IgD-negative memory B cell (primary cell): ENCODE measurements around the gene SENP1. TPM values are rescaled to one million over a fixed set of nuclear protein-coding genes. Genes with fewer than 3 reads are reported as not detected.
"Not testable (repeated sequence)": the region's sequence is repeated elsewhere in the genome, so short reads cannot be mapped to it uniquely, and the experiment has no call there.

Source experiments
- H3K27ac Mint-ChIP-seq, 3 donors: one replicate each; pipeline ENCODE4 v1.8.0; 2020 to 2022; ENCODE audit warnings: mild to moderate bottlenecking in 3 of 3, mixed read lengths in 3 of 3, moderate library complexity in 1 of 3
- H3K27me3 Mint-ChIP-seq: one replicate; pipeline ENCODE4 v1.8.0; 2021; ENCODE audit warnings: mixed read lengths
- H3K36me3 Mint-ChIP-seq: one replicate; pipeline ENCODE4 v1.8.0; 2020; ENCODE audit warnings: mild to moderate bottlenecking, mixed read lengths
- H3K4me1 Mint-ChIP-seq, 3 donors: one replicate each; pipeline ENCODE4 v1.8.0; 2020 to 2022; ENCODE audit warnings: mixed read lengths in 3 of 3, mild to moderate bottlenecking in 1 of 3
- H3K4me3 Mint-ChIP-seq, 4 donors: one replicate each; pipeline ENCODE4 v1.8.0; 2020 to 2022; ENCODE audit warnings: mild to moderate bottlenecking in 4 of 4, mixed read lengths in 4 of 4, moderate library complexity in 3 of 4
- H3K9me3 Mint-ChIP-seq, 3 donors: one replicate each; pipeline ENCODE4 v1.8.0; 2020 to 2021; ENCODE audit warnings: mixed read lengths in 3 of 3, mild to moderate bottlenecking in 1 of 3
- polyA plus RNA-seq: library from polyadenylated mRNA; unstranded; fragments of 300-500 nt; fragmentation: Illumina TruSeq; gene quantifications from one replicate; pipeline ENCODE4 v1.2.3, GENCODE V29; 2021

SENP1 gene
- 12.6 TPM for polyA plus RNA-seq

DNA sequence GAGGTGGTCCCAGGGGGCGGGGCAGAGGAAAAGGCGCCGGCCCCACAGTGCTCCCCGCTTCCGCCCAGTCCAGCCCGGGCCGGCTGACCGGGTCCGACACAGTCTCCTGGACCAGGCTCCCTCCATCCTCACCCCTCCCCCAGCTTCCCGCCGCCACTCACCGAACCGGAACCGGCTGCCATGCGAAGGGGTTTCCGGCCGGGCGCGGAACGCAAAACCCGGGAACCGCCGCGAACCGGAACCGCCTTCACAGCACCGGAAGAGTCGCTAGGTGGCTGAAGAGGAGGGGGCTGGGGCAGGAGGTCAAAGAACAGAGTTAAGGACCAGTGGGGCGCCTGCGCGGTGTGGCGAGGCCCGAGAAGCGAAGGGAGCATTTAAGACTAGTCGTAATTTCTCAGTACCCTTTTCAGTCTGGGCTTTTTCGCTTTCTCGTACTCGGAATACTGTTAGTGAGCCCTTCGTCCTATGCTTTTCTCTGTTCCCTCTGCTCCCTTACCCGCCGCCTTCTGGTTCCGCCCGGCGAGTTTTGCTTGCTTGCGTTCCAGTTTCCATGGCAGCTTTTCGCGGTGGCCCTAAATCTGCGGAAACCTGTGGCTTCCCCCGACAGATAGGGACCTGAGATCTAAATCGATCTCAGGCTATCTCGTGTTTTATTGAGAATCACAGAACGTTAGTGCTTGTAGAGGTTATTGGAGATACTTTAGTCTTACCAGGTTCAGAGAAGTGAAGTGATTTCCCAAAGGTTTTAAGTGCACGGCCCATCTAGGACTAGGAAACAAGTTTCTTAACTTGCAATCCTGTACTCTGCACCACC, at the start of gene SENP1:
TSS of gene SENP1 (minus strand) at position 213 of the 814 bp plus-strand sequence. CDS start 4,607 bp downstream, outside the sequence.
- Mint-ChIP-seq H3K9me3 (no peaks in the 10 kb centered on the region), H3K36me3 (peaks cover 2% of the 10 kb centered on the region), H3K4me3 (peak within 1 kb of the TSS; percentile 92 to 99 (median 95)), H3K27me3 (no peaks in the 10 kb centered on the region), H3K27ac (peak within 1 kb of the TSS; percentile 94 to 100 (median 99)), H3K4me1 (peaks cover 18 to 40% (median 34%) of the 10 kb centered on the region in 3 donors)

DNA sequence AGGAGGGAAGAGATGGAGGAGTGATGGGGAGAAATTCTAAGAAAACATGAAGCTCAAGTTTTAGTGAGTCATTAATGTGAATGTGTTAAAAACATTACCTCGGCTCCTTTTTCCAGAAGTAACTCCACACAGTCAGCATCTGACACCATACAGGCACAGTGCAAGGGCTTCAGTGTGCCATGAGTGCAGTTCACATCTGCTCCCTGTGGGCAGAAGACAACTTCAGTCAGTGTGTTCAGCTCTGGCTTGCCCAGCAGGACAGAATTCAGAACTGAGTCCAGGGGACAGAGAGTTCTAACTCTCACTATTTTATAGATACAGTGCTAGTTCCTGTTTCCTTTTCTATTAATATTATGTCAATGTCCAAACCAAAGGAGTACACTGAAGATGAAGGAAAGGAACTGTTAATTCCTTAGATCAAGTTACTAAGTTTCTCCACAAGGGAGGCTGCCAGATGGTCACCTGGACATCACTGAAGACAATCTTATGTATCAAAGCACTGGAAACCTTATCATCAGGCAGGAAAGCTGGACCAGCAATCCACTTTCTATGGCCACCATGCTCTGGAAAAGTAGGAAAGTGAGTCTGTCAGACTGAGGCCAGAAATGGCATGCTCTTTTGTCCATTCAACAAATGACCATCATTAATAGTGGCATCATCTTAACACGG, 45.4 kb upstream of the SENP1 start:
- Mint-ChIP-seq H3K36me3 (no peaks in the 10 kb centered on the region), H3K27me3 (no peaks in the 10 kb centered on the region), H3K4me3 (no peak overlapping the region), H3K4me1 (peaks cover 7 to 17% (median 8%) of the 10 kb centered on the region in 3 donors), H3K9me3 (no peaks in the 10 kb centered on the region), H3K27ac (no peak overlapping the region)

DNA sequence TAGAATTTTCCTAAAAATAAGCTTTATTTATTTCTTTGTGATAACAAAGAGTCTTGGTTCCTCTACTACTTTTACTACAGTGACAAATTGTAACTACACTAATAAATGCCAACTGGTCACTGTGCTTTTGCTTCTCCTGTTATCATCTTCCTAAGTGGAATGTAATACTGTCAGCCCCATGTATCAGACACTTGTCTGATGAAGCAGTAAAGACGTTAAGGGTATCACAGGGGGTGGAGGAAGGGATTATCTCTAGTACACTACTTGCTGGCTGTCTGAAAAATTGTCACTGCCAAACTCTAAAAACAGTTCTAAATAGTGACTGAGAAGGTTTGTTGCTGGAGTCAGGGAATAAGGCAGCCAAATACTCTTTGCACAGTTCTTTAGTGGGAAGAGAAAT, 40.1 kb upstream of the SENP1 start:
- no peaks in the 10 kb centered on the region for H3K9me3 Mint-ChIP-seq
- no peak overlapping the region for H3K4me3 Mint-ChIP-seq
- peaks cover 3% of the 10 kb centered on the region for H3K36me3 Mint-ChIP-seq
- H3K4me1 Mint-ChIP-seq = peaks cover 0 to 4% (median 0%) of the 10 kb centered on the region in 3 donors
- no peak overlapping the region for H3K27ac Mint-ChIP-seq
- H3K27me3 Mint-ChIP-seq = no peaks in the 10 kb centered on the region

DNA sequence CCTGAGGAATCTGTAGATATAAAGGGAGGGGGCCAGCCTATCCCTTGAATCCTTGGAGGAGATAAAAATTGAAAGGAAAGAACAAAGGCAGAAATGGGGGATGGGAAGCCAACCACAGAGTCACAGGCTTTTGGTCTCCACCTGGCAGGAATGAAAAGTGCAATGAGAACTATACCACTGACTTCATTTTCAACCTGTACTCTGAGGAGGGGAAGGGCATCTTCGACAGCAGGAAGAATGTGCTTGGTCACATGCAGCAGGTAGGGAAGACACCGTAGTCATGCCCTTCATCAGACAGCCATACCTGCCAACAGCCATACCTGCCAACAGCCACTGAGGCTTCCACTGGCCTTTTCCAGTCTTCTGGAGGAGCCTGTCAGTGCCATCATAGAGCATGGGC, 38.0 kb upstream of the SENP1 start:
- no peaks in the 10 kb centered on the region for H3K27me3 Mint-ChIP-seq
- no peaks in the 10 kb centered on the region for H3K4me1 Mint-ChIP-seq
- peak overlapping the region in 1 of 3 donors; percentile 96 for H3K27ac Mint-ChIP-seq
- H3K4me3 Mint-ChIP-seq = no peak overlapping the region
- H3K36me3 Mint-ChIP-seq = peaks cover 6% of the 10 kb centered on the region
- H3K9me3 Mint-ChIP-seq = no peaks in the 10 kb centered on the region

DNA sequence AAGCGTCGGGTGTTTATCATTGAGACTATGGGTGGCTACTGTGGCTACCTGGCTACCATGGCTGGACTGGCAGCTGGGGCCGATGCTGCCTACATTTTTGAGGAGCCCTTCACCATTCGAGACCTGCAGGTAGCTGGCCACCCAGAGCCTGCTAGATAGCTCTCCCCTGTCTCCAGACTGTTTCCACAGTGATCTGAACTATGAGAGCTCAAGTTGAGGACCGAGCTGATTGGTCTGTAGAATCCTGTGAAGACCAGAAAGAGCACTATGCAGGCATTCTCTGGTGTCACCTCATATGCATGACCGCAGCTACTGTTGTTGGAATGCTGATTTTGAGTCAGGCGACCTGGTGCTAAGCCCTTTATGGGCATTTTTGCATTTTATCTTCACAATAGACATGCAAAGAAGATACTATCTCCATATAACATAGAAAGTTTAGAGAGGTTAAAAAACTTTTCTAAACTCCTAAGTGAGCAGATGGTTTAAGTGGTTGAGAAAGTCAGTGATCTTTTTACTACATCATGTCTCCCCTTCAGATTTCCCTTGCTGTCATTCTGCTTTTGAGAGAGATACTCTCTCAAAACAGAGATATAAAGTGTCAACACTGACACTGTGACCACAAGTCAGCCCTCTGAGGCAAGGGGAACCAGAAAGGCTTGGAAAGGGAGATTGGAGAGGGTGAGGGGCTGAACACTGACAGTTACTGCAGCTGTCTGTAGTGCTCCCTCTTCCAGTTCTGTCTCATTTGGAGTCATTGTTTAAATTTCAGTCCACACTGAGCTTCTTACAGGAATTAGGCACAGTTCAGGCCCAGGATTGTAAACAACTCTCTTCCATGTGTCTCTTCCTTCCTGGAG, 37.2 kb upstream of the SENP1 start:
- H3K27me3 Mint-ChIP-seq = no peaks in the 10 kb centered on the region
- no peak overlapping the region for H3K27ac Mint-ChIP-seq
- no peaks in the 10 kb centered on the region for H3K4me1 Mint-ChIP-seq
- peaks cover 6% of the 10 kb centered on the region for H3K36me3 Mint-ChIP-seq
- H3K4me3 Mint-ChIP-seq = no peak overlapping the region
- H3K9me3 Mint-ChIP-seq = no peaks in the 10 kb centered on the region

DNA sequence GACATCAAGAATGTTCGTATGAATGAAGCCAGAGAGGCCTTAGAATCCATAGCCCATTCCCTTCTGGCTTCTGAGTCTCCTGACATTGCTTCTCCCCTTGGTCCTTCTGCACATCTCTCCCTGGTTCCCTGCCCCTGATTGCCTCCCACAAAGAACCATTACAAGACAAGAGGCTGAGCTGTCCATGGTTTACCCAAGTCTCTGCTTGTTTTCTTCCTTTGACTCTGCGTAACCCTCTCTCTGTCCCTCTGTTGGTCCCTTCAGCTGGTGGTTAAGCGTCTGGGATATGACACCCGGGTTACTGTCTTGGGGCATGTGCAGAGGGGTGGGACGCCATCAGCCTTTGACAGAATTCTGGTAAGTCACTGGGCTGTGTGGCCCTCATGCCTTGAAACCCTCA, 29.1 kb upstream of the SENP1 start:
- H3K4me1 Mint-ChIP-seq = peaks cover 0 to 3% (median 0%) of the 10 kb centered on the region in 3 donors
- H3K27me3 Mint-ChIP-seq = no peaks in the 10 kb centered on the region
- no peaks in the 10 kb centered on the region for H3K9me3 Mint-ChIP-seq
- no peak overlapping the region for H3K27ac Mint-ChIP-seq
- peak overlapping the region in 1 of 4 donors; percentile 78 for H3K4me3 Mint-ChIP-seq
- peaks cover 6% of the 10 kb centered on the region for H3K36me3 Mint-ChIP-seq

DNA sequence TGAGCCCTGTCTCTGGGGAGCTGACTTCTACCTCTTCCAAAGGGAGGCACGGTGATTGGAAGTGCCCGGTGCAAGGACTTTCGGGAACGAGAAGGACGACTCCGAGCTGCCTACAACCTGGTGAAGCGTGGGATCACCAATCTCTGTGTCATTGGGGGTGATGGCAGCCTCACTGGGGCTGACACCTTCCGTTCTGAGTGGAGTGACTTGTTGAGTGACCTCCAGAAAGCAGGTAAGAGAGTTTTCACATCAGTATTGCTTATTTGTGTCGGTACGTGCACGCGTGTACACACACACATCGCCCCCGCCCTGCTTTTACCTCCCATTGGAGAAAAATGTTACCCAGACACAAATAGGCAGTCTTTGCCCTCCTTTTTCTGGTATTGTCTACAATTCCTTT, 26.9 kb upstream of the SENP1 start:
- Mint-ChIP-seq H3K27me3 (no peaks in the 10 kb centered on the region), H3K36me3 (peaks cover 8% of the 10 kb centered on the region), H3K27ac (no peak overlapping the region), H3K4me1 (peaks cover 0 to 3% (median 0%) of the 10 kb centered on the region in 3 donors), H3K9me3 (no peaks in the 10 kb centered on the region), H3K4me3 (no peak overlapping the region)

DNA sequence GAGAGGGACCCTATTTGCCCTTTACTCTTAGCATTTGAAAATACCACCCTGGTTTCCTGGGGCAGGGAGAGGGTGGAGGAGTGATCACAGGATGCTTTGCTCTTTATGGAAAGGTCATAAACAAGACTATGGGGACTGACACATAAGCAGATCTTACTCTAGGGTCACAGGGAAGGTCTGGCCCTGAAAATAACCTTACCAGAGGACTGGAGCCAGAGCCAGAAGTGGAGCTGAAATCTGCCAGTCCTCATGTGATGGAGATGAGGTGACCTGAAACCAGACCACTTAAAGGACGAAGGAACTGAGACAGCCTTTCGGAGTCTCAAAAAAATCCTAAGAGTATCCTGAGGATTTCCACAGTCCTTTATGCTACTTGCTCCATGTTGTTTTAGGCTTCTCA, 25.6 kb upstream of the SENP1 start:
- no peaks in the 10 kb centered on the region for H3K9me3 Mint-ChIP-seq
- H3K4me1 Mint-ChIP-seq = peaks cover 0 to 2% (median 0%) of the 10 kb centered on the region in 3 donors
- H3K27ac Mint-ChIP-seq = no peak overlapping the region
- peaks cover 12% of the 10 kb centered on the region for H3K36me3 Mint-ChIP-seq
- no peaks in the 10 kb centered on the region for H3K27me3 Mint-ChIP-seq
- H3K4me3 Mint-ChIP-seq = no peak overlapping the region

DNA sequence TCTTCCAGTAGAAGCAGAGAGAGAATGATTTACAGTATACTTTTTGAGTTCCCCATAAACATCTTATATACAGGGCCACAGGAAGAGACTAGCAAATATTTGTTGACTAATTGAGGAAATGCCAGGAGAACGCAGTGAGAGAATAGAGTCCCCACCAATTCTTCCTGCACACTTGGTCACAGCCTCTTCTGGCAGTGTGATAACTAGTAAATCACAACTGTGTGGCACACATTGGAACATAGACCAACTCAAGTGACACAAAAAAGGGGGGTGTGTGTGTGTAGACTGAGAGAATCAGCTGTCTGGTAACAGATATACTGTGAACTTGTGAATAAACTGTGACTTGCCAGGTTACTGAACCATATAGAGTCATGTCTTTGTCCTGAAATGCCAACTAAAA, 23.5 kb upstream of the SENP1 start:
- H3K9me3 Mint-ChIP-seq = no peaks in the 10 kb centered on the region
- no peak overlapping the region for H3K27ac Mint-ChIP-seq
- H3K4me1 Mint-ChIP-seq = peaks cover 0 to 2% (median 0%) of the 10 kb centered on the region in 3 donors
- peaks cover 8% of the 10 kb centered on the region for H3K36me3 Mint-ChIP-seq
- H3K27me3 Mint-ChIP-seq = no peaks in the 10 kb centered on the region
- no peak overlapping the region for H3K4me3 Mint-ChIP-seq

DNA sequence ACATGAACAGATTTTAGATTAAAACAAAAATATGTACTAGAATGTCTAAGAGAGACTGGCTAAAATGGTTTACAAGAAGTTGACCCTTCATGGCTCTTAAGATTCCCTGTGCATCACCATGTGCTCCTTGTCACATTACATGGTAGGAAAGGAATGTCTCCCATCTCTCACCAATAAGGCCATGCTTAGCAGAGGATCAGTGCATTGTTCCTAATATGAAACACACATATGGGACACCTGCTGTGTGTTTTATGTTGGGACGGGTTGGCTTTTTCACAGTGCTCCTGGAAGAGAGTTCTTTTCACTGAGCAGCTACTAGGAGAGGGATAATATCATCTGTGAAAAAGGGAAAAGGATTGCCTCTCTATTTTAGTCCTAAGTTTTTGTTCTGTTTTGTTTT, 22.9 kb upstream of the SENP1 start:
- Mint-ChIP-seq H3K27me3 (no peaks in the 10 kb centered on the region), H3K27ac (no peak overlapping the region), H3K4me3 (no peak overlapping the region), H3K36me3 (peaks cover 8% of the 10 kb centered on the region), H3K4me1 (peaks cover 0 to 2% (median 0%) of the 10 kb centered on the region in 3 donors), H3K9me3 (no peaks in the 10 kb centered on the region)

DNA sequence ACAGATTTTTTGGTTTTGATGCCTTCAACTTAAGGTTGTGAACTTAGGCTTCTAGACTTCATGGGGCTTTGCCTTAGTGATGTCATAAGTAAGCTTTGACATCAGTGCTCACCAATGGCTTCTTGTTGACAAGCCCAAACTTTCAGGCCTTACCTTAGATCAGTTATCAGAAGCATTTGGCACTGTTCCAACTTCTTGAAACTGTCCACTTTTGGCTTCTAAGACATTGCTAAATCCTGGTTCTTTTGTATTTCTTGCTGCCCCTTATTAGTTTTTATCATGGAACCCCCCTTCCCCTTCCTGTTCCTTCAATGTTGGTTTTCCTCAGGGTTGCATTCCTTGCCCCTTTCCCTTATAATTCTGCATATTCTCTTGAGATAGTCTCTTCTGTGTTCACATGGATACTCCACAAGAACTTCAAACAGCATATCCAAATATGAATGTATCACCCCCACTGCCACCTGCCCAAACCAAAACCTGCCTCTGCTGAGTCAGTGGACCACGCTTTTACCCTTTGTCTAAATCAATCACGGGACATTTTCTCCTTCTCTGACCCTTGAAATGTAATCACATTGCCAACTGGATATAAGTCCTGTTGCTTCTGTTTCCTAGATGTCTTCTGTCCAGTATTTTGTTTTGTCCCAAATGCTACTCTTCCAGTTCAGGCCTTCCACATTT, 21.2 kb upstream of the SENP1 start:
- H3K4me3 Mint-ChIP-seq = no peak overlapping the region
- no peaks in the 10 kb centered on the region for H3K27me3 Mint-ChIP-seq
- H3K36me3 Mint-ChIP-seq = peaks cover 6% of the 10 kb centered on the region
- H3K9me3 Mint-ChIP-seq = no peaks in the 10 kb centered on the region
- peaks cover 0 to 2% (median 0%) of the 10 kb centered on the region in 3 donors for H3K4me1 Mint-ChIP-seq
- H3K27ac Mint-ChIP-seq = no peak overlapping the region

DNA sequence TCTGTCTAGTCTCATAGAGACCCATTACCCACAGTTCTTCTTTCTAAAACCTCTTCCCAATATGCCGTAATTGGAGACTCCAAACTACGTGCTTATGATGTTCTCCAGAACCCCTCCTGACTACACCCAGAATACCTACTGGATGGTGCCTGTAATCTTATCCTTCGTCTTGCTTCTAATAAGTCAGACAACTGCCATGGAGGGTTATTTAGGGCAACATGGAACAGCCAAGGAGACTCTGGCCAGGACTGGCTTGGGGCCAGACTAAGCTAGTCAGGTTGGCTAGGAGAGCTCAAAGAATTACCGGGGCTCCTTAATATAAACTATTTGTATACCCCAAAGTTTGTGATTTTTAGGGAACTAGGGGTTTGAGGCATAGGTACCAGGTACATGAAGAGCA, 20.1 kb upstream of the SENP1 start:
- peaks cover 6% of the 10 kb centered on the region for H3K36me3 Mint-ChIP-seq
- no peak overlapping the region for H3K4me3 Mint-ChIP-seq
- no peaks in the 10 kb centered on the region for H3K9me3 Mint-ChIP-seq
- H3K4me1 Mint-ChIP-seq = peaks cover 0 to 3% (median 3%) of the 10 kb centered on the region in 3 donors
- no peak overlapping the region for H3K27ac Mint-ChIP-seq
- no peaks in the 10 kb centered on the region for H3K27me3 Mint-ChIP-seq

DNA sequence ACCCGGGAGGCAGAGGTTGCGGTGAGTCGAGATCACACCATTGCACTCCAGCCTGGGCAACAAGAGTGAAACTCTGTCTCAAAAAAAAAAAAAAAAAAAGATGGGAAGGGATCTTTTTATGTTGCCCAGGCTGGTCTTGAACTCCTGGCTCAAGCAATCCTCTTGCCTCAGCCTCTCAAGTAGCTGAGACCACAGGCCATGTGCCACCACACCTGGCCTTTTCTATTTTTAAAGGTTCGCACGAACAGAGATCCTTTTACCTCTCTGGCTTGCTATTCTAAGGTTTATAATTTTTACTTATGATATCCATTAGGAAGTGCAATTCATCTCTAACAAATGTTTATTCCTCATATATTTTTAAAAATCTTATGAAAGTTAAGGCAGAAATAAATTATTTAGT, 19.7 kb upstream of the SENP1 start:
- H3K4me3 Mint-ChIP-seq, H3K9me3 Mint-ChIP-seq, H3K4me1 Mint-ChIP-seq, H3K36me3 Mint-ChIP-seq, H3K27me3 Mint-ChIP-seq, H3K27ac Mint-ChIP-seq: not testable (repeated sequence)

DNA sequence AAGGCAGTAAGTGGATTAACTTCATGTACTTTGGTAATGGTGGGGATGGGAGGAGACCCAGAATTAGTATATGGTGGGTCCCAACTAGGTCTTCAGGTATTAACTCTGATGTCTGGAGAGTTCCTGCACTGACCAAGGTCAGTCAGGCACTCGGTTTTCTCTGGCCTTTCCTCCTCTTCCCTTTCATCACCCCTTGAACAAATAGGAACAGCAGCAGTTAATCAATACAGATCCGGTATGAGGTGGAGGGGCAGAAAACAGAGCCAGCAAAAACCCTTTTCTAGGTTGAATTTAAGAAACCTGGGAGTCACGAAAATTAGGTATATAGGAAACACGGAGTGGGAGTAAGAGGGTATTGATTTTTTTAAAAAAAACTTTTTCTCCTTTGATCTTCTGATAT, 17.3 kb upstream of the SENP1 start:
- H3K27me3 Mint-ChIP-seq = no peaks in the 10 kb centered on the region
- peaks cover 4% of the 10 kb centered on the region for H3K36me3 Mint-ChIP-seq
- peaks cover 16 to 21% (median 17%) of the 10 kb centered on the region in 3 donors for H3K4me1 Mint-ChIP-seq
- H3K9me3 Mint-ChIP-seq = no peaks in the 10 kb centered on the region
- H3K27ac Mint-ChIP-seq = no peak overlapping the region
- no peak overlapping the region for H3K4me3 Mint-ChIP-seq
